Ramos (cell line): Measurements from ENCODE around the gene MAGEE1.

Source experiments
- in situ Hi-C: fragments of 300-500 bp; cut with MboI; formaldehyde crosslinking; loops from one replicate; pipeline ENCODE4 v1.14.3; 2022; ENCODE audit warnings: low sequenced_read_pairs; ENCODE audit not compliant: unreplicated experiment

Gene MAGEE1, protein sequence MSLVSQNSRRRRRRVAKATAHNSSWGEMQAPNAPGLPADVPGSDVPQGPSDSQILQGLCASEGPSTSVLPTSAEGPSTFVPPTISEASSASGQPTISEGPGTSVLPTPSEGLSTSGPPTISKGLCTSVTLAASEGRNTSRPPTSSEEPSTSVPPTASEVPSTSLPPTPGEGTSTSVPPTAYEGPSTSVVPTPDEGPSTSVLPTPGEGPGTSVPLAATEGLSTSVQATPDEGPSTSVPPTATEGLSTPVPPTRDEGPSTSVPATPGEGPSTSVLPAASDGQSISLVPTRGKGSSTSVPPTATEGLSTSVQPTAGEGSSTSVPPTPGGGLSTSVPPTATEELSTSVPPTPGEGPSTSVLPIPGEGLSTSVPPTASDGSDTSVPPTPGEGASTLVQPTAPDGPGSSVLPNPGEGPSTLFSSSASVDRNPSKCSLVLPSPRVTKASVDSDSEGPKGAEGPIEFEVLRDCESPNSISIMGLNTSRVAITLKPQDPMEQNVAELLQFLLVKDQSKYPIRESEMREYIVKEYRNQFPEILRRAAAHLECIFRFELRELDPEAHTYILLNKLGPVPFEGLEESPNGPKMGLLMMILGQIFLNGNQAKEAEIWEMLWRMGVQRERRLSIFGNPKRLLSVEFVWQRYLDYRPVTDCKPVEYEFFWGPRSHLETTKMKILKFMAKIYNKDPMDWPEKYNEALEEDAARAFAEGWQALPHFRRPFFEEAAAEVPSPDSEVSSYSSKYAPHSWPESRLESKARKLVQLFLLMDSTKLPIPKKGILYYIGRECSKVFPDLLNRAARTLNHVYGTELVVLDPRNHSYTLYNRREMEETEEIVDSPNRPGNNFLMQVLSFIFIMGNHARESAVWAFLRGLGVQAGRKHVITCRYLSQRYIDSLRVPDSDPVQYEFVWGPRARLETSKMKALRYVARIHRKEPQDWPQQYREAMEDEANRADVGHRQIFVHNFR

DNA sequence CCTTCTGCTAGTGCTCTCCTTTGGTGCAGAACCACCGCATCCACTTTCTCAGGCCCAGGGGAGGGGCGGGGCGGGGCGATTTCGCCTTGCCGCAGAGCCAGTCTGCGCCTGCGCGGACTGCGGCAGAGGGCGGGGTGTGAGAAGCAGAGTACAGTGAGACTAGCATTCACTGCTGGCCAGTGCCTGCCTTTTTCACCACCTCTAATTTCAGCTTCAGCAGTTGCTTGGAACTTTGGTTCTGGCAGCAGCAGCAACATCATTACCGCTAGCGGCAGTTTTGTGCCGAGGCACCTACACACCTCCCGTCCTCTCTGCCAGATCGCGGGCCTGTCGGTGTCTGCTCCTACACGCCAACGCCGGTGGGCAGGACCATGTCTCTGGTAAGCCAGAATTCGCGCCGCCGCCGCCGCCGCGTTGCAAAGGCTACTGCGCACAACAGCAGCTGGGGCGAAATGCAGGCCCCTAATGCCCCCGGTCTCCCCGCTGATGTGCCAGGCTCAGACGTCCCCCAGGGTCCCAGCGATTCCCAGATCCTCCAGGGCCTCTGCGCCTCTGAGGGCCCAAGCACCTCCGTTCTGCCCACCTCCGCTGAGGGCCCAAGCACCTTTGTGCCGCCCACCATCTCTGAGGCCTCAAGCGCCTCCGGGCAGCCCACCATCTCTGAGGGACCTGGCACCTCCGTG lies at the start of gene MAGEE1:
TSS of gene MAGEE1 (plus strand) at position 151 of the 683 bp plus-strand sequence. CDS start at position 372, 221 bp downstream.
- in situ Hi-C loops: no loop called here

DNA sequence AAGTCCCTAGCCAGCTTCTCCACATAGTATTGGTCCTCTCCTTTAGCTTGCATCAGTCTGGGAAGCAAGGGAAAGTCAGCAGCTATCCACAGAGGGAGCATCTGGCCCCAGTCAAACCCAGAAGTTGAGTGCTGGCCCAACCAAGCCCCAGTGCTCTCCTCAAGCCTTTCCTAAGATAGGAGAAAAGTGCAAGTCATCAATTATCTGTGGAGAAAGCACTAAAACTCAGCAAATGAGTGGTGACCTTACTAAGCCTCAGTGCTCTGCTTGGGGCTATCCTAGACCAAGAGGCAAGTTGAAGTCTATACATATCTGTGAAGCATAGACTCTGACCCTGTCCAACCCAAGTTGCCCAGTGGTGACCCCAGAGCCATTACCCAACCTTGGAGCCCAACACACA lies 28.5 kb upstream of the MAGEE1 start:
- in situ Hi-C loops: no loop called here

DNA sequence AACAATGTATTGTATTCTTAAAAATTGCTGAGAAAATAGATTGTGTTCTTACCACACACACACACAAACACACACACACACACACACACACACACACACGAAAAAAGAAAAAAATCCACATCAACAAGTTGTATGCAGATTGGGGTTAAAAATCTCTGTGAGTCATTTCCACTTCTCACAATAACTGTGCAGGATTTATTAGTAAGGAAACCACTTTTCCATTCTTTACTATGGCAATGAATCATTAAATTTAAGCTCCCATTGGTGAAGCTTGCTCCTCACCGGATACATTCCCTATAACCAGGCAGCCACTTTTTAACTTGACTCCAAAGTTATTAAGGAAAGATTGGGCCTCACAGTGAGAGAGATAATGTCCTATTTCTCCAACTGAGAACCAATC lies 19.7 kb upstream of the MAGEE1 start:
- in situ Hi-C loops: no loop called here

DNA sequence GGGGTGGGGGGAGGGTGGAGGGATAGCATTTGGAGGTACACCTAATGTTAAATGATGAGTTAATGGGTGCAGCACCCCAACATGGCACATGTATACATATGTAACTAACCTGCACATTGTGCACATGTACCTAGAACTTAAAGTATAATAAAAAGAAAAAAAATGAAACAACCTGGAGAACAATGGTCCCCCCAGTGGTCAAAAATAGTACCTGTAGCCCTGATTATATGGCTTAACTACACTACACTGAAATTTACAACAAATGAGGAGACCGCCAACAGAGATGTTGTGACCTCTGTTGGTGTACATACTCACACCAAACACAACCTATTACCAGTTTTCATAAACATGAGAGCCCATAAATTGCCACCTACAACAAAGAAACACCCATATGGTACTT lies 7.3 kb upstream of the MAGEE1 start:
- in situ Hi-C loops: no loop called here

DNA sequence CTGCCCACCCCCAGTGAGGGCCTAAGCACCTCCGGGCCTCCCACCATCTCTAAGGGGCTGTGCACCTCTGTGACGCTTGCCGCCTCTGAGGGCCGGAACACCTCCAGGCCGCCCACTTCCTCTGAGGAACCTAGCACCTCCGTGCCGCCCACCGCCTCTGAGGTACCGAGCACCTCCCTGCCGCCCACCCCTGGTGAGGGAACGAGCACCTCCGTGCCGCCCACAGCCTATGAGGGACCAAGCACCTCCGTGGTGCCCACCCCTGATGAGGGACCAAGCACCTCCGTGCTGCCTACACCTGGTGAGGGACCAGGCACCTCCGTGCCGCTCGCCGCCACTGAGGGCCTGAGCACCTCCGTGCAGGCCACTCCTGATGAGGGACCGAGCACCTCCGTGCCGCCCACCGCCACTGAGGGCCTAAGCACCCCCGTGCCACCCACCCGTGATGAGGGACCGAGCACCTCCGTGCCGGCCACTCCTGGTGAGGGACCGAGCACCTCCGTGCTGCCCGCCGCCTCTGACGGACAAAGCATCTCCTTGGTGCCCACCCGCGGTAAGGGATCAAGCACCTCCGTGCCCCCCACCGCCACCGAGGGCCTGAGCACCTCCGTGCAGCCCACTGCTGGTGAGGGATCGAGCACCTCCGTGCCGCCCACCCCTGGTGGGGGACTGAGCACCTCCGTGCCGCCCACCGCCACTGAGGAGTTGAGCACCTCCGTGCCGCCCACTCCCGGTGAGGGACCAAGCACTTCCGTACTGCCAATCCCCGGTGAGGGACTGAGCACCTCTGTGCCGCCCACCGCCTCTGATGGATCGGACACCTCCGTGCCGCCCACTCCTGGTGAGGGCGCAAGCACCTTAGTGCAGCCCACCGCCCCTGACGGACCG lies 977 bp downstream of the MAGEE1 start:
- in situ Hi-C loops: no loop called here

DNA sequence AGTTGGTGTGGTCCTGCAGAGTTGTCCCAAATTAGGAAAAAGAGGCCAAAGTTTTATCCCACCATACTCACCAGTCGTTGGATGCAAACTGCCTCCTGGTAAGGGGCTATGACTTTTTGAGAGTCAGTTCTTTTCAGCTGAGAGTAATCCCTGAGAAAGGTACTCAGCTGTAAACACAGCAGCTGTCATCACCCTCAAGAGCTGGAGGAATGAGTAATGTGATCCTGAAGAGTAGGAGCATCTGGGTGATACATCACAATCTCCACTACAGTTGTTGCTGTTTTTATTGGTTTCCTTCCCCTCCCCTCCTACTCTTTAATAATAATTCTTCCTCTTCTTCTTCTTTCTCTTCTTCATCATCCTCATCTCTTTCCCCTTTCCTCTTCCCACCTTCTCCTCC lies 5.7 kb downstream of the MAGEE1 start:
- in situ Hi-C loops: no loop called here

- in situ Hi-C loops: no loop called here
Measured at GRCh38 chrX:76434103-76434741, 6.7 kb downstream of the MAGEE1 start.

GRCh38 chrX:76439188-76439587 lies 11.7 kb downstream of the MAGEE1 start:
- in situ Hi-C loops: no loop called here

DNA sequence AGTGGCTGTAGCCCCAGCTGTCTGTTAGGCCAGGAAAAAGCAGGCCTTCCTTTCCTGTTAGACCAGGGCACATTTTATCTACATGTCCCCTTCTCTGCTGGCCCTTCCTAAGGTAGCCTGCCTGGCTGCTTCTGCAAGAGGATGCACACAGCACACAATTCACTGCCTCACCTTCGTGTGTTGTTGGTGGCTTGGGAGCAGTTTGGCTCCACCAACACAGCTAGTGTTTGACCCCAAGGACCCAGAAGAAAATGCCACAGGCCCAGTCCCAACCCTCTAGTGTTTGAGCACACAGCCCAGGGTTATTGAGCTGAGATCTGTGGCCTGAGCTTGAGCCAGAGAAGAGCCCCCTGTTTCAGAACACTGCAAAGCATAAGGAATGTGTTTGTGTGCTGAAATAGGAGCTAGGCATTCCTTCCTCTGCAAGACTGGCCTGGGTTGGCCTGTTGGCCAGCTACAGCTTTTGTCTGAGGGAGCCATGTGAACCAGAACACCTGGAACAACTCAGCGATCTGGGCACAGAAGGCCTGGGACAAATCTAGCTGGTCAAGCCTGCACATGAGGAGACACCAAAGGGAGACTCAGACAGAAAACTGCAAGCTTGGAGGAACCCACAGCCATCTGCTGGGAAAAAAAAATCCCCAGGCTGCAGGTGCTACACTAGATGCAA lies 26.4 kb downstream of the MAGEE1 start:
- in situ Hi-C loops: no loop called here

DNA sequence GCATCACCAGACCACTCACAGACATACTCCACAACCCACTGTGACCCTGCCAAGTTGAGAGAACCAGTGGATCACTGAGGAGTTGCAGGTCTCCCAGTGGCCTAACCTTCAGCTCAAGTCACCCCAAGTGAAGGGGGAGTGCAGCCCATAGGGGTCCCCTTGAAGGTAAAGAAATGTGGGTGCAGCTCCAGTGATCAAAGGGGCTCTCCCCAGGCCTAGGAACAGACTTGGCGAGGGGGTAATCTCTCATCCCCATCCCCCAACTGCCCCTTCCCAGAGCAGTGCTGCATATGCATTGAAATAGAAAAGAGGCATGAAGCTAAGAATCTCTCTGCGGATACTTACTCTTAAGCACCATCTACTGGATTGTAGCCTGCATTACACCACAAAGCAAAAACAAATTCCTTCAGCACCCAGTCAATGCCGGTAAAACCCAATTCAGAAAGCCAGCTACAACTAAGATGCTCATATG lies 27.0 kb downstream of the MAGEE1 start:
- in situ Hi-C loops: no loop called here

DNA sequence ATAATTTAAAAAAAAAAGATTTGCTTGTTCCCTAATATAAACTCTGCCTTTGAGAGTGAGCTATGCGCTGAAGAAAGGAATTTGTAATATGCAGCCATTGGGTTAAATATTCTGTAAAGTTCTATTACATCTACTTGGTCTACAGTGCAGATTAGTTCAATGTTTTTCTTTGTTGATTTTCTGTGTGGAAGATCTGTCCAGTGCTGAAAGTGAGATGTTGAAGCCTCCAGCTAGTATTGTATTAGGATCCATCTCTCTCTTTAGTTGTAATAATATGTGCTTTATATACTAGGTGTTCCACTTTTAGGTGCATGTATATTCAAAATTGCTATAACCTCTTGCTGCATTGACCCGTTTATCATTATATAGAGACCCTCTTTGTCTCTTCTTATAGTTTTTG lies 49.8 kb downstream of the MAGEE1 start:
- in situ Hi-C loops: no loop called here
